GM19023 (cell line): ENCODE results near the gene OR51M1.
"Not testable (repeated sequence)": the region's sequence is repeated elsewhere in the genome, so short reads cannot be mapped to it uniquely, and the experiment has no call there.

ENCODE experiments used
- ATAC-seq: cut with Tn5 transposase; IDR thresholded peaks from one replicate; pipeline ENCODE4 v1.9.1; 2021; ENCODE audit warnings: mild to moderate bottlenecking, moderate library complexity; ENCODE audit not compliant: unreplicated experiment

OR51M1 gene

GRCh38 chr11:5383576-5383975 is at the start of gene OR51M1:
Gene OR51M1, plus strand, starts transcription at chr11:5383812. Its CDS starts 5,587 bp downstream, at chr11:5389399.
- no peak for ATAC-seq

DNA sequence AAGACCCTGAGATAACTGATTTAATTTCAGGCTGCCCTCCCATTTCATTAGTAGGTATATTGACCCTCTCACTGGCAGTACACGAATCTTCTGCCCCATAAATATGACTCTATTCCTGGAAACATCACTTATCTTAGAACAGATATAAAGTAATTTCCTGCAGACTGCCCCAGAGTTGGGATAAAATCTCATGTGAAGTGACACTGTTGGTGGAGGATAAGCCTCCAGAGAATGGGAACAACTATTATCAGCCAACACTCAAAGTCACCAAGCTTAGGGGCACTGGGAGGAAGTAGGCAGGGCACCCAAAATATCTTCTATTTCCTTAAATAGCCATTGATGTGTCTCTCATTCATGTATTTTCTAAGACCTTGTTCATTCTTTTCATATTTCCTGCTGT is 48.4 kb upstream of the OR51M1 start:
- ATAC-seq, result no peak

DNA sequence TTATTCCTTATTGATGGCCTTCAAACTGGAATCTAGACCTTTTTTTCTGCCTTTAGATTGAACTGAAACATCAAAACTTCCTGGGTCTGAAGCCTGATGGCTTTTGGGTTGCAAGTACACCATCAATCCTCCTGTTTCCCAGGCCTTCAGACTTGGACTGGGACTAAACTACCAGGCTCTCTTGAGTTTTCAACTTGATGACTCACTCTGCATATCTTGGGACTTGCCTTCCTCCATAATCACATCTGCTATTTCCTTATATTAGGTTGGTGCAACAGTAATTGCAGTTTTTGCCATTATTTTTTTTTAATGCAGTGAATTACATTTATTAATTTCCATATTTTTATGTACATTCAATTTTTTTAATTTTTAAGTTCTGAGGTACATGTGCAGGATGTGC is 47.3 kb upstream of the OR51M1 start:
- no peak for ATAC-seq

GRCh38 chr11:5337253-5337652 is 46.4 kb upstream of the OR51M1 start:
- not testable (repeated sequence) for ATAC-seq

DNA sequence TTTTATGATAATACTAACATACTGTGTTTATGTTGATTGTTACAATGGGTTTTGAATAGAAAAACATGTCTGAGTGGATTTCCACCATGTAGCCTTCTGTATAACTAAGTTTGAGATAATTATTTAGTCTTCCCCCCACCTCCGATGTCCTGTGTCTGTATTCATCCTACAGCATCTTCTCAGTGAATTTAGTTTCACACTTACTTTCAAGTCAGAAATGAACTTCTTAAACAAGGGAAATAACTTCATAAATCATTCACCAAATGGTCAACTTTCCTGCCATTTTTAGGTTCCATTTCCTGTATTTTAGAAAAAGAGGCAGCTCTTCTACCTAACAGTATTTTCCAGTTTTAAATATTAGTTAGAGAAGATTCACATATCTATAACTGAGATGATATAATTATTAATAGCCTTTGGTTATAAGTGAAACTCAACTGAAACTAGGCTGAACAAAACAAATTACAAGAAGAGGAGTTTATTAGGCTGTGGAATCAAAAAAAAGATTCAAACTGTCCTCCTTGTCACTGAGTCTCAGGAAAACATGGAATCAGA is 43.8 kb upstream of the OR51M1 start:
- ATAC-seq, result peak; percentile 59

DNA sequence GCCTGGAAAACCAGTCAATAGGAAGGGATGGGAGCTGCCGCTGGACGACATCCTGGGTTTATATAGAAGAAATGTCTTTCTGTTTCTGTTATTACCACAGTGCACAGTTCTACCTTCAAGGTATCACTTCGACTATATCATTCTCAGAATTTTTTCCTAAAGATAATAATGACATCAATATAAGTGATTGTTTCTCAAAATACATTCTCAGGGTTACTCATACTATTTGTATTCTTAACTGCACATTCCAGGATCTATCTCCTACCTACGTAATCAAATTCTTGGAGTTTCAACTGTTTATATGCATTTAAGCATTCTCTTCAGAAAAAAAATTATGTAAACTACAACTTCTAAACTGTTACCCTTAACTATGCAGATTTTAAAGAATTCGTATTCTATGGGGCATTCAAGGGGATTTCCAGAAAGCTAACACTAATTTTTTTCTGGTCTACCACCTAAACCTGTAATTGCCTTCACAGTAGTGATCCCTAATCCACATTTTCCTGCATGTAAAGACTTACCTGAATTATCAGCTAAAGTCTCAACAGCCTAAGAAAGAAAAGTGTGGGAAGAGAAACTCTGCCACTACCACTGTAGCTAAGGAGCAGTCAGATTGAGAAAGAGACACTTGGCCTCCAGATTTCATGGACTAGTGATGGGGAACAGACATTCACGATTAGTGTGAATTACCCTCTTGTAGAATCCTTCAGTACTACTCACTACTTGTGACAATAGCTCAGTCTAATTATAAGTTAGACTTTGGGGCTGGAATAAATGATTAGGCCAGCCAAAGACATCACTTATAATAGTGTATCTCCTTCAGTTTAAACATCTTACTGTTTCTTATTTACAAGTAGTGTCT is 39.9 kb upstream of the OR51M1 start, which contains the start of gene OR51B5:
OR51B5 (minus strand) TSS at position 51 of the 862 bp plus-strand sequence; CDS start at position 51, 0 bp downstream.
- no peak for ATAC-seq

GRCh38 chr11:5345831-5346230 is 37.8 kb upstream of the OR51M1 start:
- no peak for ATAC-seq

DNA sequence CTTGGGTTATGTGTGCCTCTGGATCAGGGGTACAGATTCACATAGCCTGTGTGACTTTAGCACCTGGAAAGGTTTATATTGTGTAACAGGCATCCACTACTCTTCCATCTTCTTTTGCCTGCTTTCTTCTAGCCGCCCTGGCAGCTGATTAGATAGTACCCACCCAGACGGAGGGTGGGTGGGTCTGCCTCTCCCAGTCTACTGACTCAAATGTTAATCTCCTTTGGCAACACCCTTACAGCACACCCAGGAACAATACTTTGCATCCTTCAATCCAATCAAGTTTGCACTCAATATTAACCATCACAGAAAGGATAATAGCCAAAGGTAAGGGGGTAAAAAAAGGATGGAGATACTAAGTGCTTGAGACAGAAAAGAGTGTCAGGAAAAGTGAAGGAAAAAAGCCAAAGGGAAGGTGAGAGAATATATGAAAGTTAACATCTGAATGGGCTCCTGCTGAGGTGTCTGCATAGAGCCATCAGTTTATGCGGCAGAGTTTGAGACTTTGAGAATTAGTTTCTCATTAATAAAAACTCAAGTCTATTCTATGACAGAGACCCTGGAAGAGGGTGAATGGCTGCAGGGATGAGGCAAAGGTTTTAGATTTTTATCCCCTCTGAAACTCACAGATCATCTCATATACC is 34.9 kb upstream of the OR51M1 start:
- no peak for ATAC-seq

GRCh38 chr11:5349550-5349949 is 34.1 kb upstream of the OR51M1 start:
- ATAC-seq, result no peak

GRCh38 chr11:5351208-5351607 is 32.4 kb upstream of the OR51M1 start, which contains the start of gene OR51B6:
Gene OR51B6, plus strand, starts transcription at chr11:5351508. Its CDS starts 0 bp downstream, at chr11:5351508.
- ATAC-seq, result no peak

GRCh38 chr11:5356031-5356430 is 27.6 kb upstream of the OR51M1 start:
- not testable (repeated sequence) for ATAC-seq

DNA sequence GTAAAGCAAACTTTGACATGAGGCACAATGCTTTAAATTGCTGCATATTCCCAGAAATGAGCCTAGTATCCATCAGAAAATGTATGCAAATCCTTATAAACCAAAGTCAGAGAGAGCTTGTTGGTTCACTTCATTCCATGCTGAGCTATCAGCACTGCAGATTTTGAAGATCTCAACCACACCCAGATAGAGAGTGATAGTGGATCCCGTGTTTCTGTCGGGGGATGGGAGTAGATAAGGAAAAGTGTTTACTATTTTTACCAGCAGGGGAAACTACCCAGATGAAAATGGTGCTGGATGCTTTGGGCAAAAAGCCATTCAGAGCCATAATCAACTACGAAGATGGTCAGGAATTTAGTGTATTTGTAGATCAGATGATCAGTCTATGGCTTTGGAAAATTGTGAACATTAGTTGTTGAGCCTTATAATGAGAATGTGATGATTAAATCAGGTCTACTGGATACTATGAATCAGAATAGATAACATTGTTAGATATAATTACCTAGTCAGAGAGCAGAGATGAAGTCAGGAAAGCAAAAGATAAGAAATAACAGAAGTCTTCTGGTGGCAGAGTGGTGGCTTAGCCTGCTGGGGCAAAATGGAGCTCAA is 21.5 kb upstream of the OR51M1 start:
- no peak for ATAC-seq

DNA sequence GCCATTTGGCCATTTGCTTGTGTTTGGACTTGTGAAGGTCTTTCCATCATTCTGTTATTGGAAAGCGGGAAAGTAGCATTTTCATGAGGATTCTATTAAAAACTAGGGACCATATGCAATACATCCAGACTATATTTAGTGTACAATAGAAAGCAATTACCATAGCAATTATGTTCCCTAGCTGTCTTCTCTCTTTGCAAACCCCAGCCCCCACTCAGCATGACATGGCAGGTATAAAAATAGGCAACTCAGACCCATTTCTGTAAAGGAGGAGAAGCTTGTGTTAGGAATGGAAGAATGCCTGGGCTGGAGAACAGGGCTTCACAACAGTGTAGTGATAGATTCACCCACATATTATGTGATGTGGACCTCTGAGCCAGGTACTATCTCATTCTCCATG is 19.9 kb upstream of the OR51M1 start:
- ATAC-seq, result no peak

GRCh38 chr11:5364214-5364613 is 19.4 kb upstream of the OR51M1 start:
- no peak for ATAC-seq

- not testable (repeated sequence) for ATAC-seq
These were observed 17.2 kb upstream of the OR51M1 start for GRCh38 chr11:5366365-5366764.

DNA sequence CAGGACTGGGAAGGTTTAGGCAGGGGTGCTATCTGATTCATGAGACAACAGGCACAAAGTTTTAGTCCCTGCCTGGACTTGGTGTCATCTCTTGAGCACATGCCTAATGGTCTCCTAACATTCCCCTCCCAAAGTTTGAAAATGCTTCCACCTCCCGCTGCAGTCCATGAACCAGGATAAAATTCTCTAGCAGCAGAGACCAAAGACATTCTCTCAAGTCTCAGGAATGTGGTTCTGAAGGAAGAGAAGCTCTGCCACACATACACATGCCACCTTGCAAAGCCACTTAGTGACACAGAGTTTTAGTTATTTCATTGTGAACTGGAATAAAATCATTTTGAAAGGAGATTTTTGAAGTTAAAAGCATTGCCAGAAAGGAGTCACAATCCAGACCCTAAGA is 16.8 kb upstream of the OR51M1 start:
- ATAC-seq, result no peak

- no peak for ATAC-seq
These were observed 16.1 kb upstream of the OR51M1 start for GRCh38 chr11:5367448-5368074.

DNA sequence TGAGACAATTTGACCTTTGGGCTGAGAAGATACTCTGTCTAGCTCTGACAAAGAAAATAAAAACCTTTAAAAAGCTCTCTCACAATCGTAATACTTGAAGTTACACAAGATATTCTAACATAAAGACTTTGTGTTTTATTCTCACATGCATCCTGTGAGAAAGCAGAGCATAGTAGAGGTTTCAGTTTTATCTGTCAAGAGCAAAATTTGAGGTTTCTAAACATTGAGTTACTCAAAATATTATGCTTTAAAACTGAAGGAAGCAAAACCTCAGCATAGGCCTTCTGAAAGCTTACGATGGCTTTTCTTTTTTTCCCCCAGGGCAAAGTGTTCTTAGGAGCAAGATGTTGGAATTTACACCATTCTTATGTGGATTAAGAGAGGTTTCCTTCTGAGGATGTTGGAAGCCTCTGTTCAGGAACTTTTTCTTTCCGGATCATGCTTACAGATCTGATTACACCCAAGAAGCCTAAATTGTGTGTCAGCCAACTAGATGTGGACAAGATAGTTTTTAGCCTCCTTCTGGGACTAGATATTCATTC is 15.0 kb upstream of the OR51M1 start:
- no peak for ATAC-seq

- no peak for ATAC-seq
These were observed 13.8 kb upstream of the OR51M1 start for GRCh38 chr11:5369789-5370188.

DNA sequence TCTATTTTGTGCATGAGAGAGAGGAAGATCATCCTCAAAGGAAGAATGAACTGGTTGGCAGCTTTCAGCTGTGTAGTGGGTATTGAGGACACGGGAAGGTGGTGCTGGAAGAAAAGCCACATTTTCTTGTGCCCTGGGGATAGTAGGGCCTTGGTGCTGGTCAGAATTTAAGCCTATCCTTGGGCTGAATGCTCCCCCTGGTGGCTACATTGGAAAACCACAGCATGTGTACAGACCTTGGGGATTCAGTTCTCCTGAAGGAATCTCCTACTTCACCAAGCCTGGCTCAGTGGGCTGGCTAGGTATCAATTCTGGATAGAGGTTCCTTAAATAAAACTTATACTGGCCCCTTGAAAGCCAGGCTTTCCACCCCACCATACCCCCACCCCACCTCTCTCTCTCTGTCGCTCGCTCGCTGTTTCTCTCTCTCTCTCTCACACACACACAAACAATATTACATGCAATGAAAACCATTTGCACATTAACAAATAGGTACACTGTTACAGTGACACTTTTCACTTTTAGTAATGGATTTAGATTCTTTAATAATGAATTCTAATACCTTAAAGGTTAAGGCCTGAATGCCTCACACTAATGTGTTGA is 2.8 kb upstream of the OR51M1 start:
- peak; percentile 95 for ATAC-seq
